GM12874 (cell line): ENCODE measurements around the gene SORBS1.

Source experiments
- TF ChIP-seq, protein P1 (sequence below): IDR thresholded peaks from 2 replicates; pipeline ENCODE4 v1.5.1; 2011; ENCODE audit warnings: low read depth, mild to moderate bottlenecking, control low read depth, low read length, moderate library complexity; ENCODE audit not compliant: insufficient read depth

Gene SORBS1

DNA sequence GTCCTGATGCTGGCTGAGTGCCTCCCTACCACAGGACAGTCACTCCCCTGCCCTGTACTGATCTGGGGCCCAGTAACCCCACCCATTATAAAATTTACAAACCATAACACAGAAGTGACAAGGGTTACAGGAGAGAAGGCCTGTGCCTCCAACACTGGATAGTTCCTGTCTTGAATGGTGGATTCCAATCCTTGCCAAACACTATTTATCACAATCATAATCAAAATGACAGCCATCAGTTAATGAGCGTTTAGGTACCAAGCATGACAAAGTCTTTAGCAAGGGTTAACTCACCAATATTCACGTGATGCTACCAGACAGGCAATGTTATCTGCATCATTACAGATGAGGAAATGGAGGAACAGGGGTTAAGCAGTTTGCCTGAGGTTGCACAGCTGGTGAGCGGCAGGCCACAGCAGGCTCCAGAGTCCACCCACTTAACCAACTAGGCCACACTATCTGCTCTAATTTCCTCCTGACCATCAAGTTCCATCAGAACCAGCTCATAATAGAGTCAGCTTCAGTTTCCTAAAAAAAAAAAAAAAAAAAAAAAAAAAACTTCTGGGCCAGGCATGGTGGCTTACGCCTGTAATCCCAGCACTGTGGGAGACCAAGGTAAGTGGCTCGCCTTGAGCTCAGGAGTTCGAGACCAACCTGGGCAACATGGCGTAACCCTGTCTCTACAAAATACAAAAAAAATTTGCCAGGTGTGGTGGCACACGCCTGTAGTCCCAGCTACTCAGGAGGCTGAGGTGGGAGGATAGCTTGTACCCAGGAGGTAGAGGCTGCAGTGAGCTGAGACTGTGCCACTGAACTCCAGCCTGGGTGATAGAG, 284.6 kb downstream of the SORBS1 start:
- TF ChIP-seq, protein P1, sequence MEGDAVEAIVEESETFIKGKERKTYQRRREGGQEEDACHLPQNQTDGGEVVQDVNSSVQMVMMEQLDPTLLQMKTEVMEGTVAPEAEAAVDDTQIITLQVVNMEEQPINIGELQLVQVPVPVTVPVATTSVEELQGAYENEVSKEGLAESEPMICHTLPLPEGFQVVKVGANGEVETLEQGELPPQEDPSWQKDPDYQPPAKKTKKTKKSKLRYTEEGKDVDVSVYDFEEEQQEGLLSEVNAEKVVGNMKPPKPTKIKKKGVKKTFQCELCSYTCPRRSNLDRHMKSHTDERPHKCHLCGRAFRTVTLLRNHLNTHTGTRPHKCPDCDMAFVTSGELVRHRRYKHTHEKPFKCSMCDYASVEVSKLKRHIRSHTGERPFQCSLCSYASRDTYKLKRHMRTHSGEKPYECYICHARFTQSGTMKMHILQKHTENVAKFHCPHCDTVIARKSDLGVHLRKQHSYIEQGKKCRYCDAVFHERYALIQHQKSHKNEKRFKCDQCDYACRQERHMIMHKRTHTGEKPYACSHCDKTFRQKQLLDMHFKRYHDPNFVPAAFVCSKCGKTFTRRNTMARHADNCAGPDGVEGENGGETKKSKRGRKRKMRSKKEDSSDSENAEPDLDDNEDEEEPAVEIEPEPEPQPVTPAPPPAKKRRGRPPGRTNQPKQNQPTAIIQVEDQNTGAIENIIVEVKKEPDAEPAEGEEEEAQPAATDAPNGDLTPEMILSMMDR, result no peak

DNA sequence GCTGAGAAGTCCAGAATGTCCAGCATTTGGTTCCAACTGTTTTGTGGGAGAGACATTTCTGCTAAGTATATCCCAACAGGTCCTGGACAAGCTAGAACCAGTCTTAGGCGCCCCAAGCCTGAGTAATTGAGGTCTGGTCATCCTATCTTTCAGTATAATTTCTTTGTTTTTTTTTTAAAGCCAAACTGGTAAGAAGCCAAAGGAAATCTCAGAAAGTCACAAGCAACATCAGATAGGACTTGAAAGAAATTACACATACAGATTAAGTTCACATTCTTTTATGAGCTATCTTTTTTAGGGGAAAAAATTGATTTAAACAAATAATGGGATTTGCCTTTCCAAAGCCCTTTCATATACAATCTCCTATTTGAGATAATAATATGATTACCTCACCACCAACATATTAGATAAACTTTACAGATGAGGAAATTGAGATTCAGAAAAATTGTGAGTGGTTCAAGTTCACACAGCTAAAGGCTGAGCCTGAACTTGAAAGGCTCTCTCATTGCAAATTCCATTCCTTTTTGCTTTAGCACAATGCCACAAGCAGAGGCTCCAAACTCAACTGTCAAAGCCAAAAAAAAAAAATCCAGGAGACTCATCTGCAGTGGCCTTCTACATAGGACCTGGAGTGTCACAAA, 285.3 kb downstream of the SORBS1 start:
- TF ChIP-seq, protein P1, result no peak

DNA sequence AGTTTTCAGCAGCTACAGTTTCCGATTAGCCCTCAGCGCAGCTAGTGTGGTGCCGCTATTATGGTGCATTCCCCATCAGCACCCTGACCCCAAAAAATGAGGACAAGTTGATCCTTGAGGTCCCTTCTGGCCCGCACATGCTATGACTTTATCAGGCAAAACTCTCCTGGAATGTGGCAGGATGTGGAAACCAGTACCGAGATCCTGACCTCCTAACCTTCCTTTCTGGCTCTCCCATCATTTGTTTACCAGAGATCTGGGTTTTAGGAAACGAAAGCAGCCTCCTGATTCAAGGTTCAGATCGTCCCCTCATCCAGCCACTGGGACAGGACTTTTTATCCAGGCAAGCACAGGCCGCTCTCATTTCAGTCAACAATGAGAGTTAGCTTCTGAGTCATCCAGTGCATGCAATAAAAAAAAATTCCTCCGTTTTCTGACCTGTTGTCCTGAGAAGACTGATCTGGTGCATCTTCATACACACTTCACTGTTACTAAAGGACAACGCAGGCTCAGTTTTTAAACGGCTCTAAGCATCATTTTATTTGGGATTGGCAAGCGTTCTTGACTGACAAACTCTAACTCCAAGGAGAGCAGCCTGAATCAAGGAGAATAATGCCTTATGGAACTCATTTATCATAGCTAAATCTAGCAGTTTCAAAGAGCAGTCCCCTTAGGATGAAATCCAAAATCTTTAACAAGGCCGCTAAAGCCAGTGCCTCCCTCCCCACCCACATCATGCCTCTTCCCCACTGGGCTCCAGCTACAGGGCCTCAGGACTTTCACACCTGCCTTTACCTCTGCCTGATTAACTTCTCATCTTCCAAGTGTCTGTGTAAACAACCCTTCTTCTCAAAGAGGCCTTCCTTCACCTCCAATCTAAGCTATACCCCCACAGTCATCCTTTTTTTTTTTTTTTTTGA, 287.5 kb downstream of the SORBS1 start:
- TF ChIP-seq, protein P1, result no peak

DNA sequence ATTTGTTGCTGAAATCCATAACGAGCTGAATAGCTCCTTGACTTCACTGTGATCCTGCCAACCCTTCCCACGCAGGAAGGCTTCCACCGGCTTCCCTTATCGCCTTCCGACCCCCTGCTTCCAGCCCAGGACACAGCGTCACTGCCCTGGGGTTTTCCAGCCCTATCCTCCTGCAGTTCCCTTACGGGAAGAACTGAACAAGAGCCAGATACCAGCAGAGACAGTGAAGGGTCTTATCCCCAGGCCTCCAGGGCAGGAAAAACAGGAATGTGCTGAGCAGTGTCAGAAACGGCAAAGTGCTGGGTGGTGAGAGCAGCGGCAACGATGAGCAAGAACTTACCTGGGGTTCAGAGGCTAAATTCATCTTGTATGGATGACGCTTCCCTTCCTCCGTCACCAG, 292.7 kb downstream of the SORBS1 start:
- TF ChIP-seq, protein P1, result no peak

DNA sequence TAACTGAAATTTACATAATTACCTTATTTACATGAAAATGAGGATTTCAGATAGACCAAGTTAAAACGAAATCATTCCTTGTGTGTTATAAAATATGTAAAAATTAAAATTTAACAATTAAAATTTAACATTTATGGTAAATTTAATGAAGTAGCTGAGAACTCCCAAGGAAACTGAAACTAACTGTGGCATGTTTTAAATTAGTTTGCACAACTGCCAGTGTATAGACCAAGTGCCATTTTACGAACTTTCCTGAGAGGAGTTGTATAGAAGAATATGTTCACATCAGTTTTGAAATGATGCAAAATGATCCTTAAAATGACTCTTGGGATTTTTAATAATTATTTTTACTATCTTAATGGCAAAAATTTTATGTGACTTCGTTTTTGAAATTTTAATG, 293.9 kb downstream of the SORBS1 start:
- TF ChIP-seq, protein P1, result no peak

DNA sequence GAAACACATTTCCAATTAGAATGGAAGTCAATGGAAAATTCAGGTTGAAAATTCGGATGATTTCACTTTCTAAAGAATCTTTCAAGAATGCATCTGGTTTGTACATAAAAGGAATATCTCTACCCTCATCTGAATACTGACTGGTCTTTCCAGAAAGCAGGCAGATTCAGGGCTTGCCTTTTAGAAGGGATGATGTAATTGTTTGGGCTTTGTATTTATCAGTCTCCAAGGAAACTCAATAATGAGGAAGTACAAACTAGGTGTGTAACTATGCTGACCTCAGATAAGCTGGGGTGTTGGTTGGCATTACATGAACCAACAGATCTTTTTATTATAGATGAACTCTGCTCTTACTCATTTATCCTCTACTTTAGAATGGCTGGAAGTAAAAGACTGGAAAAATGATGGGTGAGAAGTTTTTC, 294.5 kb downstream of the SORBS1 start:
- TF ChIP-seq, protein P1, result no peak

DNA sequence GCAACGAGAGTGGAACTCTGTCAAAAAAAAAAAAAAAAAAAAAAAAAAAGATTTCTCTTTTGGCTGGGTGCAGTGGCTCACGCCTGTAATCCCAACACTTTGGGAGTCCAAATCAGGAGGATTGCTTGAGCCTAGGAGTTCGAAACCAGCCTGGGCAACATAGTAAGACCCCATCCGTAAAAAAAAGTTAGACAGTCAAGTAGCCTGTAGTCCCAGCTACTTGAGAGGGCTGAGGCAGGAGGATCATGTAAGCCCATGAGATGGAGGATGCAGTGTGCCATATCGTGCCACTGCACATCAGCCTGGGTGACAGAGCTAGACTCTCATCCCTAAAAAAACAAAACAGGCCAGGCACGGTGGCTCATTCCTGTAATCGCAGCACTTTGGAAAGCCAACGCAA, 295.6 kb downstream of the SORBS1 start:
- TF ChIP-seq, protein P1, result no peak
